ENCODE data around the gene PIP5K1C.
A peak's percentile ranks its signal among the peaks of the same experiment; 100 is the strongest.

PIP5K1C gene, protein sequence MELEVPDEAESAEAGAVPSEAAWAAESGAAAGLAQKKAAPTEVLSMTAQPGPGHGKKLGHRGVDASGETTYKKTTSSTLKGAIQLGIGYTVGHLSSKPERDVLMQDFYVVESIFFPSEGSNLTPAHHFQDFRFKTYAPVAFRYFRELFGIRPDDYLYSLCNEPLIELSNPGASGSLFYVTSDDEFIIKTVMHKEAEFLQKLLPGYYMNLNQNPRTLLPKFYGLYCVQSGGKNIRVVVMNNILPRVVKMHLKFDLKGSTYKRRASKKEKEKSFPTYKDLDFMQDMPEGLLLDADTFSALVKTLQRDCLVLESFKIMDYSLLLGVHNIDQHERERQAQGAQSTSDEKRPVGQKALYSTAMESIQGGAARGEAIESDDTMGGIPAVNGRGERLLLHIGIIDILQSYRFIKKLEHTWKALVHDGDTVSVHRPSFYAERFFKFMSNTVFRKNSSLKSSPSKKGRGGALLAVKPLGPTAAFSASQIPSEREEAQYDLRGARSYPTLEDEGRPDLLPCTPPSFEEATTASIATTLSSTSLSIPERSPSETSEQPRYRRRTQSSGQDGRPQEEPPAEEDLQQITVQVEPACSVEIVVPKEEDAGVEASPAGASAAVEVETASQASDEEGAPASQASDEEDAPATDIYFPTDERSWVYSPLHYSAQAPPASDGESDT

DNA sequence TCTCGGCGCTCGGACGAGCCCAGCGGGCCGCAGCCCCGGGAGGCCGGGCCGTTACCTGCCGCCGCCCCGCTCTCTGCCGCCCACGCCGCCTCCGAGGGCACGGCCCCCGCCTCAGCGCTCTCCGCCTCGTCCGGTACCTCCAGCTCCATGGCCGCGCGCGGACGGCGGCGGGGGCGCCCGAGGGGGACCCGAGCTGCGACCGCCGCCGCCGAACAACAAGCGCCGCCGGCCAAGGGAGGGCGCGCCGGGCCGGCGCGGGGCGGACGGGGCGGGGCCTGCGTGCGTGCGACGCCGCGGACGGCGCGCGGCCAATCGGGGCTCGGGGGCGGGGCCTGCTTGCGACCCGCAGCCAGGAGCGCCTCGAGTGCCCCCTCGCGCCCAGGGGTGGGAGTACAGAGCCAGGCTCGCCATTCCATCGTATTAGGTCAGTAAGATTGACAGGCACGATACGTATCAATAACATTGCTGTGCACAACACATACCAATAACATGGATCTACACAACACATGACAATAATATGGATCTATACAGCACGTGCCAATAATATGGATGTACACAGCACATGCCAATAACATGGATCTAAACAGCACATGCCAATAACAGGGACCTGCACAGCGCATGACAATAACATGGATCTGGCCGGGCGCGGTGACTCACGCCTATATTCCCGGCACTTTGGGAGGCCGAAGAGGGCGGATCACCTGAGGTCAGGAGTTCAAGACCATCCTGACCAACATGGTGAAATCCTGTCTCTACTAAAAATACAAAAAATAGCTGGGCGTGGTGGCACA, at the start of gene PIP5K1C:
Gene PIP5K1C (minus strand): TSS at position 227 of the 791 bp plus-strand sequence. CDS start 78 bp downstream, at position 149.
- DNase-seq, result peak in 55 of 56 donors; percentile 21 to 93 (median 80)

DNA sequence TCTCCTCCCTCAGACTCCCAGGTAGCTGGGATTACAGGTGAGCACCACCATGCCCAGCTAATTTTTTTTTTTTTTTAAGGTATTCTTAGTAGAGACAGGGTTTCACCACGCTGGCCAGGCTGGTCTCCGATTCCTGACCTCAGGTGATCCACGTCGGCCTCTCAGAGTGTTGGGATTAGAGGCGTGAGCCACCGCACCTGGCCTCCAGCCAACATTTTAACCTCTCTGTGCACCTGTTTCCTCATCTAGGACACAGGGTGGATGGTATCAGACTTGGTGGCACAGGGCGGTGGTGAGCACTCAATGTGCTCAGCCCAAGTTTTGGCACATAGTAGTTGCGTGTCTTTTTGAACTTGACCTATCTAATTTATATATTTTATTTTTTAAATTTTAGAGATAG, 48.7 kb upstream of the PIP5K1C start:
- no peak for DNase-seq

DNA sequence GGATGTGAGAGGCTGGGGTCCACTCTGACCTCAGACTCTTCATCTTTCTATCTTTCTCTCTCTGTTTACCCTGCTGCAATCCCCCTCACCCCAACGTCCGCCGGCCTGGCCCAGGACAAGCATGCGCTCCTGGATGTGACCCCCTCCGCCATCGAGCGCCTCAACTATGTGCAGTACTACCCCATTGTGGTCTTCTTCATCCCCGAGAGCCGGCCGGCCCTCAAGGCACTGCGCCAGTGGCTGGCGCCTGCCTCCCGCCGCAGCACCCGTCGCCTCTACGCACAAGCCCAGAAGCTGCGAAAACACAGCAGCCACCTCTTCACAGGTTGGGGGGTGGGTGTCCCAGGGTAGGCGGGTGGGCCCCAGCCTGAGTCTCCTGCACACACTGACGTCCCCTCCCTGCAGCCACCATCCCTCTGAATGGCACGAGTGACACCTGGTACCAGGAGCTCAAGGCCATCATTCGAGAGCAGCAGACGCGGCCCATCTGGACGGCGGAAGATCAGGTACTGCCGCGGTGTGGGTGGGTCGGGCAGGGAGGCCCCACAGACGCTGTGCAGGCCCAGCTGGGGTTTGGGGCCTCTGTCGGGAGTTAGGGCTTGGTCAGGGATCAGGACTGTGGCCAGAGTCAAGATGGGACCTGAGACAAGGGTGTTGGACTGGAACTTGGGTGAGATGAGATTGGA, 46.2 kb upstream of the PIP5K1C start:
- no peak for DNase-seq

DNA sequence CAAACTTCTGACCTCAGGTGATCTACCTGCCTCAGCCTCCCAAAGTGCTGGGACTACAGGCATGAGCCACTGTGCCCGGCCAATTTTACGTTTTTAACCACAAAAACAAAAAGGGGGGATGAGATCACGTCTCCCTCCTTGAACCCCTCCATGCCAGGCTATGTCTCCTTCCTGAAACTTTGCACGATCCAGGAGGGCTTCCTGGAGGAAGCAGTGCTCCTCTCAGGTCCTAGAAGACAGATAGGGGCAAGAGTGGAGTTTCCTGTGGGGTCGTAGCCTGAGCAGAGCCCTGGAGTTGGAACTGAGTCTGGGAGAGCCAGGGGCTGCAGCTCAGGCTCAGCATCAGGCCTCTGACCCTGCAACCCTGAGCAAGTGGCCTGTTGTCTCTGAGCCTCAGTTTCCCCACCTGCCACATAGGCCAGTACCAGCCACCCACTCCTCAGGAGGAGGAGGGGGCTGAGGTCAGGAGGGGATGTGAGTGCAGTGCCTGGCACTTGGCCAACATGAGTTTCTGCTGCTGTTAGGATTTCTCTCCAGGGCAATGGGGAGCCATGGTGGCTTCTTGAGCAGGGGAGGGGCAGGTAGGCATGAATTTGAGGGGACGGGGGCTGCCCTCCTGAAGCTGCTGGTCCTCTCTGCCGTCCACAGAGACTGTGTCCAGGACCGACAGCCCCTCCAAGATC, 45.2 kb upstream of the PIP5K1C start:
- no peak for DNase-seq

DNA sequence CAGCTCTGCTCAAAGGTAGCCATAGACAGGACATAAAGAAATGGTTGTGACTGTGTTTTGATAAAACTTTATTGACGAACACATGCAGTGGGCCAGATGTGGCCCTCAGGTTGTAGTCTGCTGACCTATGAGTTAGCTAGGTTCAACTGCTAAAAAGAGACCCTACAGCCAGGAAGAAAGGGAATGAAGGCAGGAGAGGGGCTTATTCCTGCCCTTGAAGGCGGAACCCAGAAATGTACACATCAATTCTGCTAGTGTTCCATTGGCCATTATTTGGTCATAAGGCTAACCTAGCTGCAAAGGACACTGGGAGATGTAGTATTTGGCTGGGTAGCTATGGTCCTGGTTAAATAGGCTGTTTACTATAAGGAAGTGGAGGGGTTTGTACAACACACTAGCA, 43.2 kb upstream of the PIP5K1C start:
- DNase-seq, result no peak

DNA sequence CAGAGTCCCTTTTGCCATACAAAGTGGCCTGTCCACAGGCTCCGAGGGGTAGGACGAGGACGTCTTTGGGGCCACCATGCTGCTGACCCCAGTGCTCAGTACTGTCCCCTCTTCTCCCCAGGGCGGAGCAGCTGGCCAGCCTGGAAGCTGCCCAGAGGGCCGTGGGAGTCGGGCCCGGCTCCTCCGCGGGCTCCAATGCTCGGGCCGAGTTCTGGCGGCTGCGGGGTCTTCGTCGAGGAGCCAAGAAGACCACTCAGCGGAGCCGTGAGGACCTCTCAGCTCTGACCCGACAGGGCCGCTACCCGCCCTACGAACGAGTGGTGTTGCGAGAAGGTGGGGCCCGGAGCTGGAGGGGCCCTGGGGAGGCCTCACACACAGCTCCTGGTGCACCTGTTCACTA, 40.2 kb upstream of the PIP5K1C start:
- DNase-seq, result no peak

DNA sequence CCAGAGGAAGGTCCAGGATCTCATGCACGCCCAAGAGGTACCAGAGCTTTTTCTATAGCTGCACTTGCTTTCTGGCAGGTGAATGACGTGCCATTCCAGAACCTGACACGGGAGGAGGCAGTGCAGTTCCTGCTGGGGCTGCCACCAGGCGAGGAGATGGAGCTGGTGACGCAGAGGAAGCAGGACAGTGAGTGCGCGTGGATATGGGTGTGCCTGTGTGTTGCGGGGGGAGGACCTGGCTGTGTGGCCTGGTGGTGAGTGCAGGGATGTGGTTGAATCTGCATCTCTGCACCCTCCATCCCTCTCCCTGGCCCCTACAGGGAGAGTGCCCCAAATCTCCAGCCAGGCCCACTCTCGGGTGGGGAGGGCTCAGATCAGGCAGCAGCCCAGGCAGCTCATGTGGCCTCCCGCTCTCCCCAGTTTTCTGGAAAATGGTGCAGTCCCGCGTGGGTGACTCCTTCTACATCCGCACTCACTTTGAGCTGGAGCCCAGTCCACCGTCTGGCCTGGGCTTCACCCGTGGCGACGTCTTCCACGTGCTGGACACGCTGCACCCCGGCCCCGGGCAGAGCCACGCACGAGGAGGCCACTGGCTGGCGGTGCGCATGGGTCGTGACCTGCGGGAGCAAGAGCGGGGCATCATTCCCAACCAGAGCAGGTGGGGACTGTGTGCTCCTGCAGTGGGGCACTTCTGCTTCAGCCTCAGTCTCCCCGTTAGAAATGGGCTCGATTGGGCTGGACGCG, 38.4 kb upstream of the PIP5K1C start:
- no peak for DNase-seq

DNA sequence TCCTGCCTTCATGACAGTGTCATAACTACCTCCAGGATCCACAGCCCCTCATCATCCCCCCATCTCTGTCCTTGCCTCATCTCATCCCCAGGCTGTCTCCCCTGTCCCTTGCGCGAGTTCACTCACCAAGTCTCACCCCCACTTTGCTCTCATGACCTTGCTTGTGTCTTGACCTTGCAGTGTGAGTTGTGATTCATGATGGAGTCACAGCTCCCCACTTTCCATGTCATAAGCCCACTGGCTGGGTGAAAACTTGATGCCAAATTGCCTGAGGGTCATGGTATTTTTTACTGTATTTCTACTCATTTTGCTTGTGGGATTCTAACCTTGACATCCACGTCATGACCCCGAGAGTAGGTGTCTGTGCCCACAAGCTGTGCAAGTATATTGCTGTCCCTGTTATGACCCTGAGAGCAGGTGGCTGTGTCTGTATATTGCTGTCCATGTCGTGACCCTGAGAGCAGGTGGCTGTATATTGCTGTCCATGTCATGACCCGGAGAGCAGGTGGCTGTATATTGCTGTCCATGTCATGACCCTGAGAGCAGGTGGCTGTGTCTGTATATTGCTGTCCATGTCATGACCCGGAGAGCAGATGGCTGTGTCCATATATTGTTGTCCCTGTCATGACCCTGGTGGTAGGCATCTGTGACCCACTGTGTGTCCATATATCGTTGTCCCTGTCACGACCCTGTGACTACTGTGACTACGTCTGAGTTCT, 37.4 kb upstream of the PIP5K1C start:
- DNase-seq, result no peak

DNA sequence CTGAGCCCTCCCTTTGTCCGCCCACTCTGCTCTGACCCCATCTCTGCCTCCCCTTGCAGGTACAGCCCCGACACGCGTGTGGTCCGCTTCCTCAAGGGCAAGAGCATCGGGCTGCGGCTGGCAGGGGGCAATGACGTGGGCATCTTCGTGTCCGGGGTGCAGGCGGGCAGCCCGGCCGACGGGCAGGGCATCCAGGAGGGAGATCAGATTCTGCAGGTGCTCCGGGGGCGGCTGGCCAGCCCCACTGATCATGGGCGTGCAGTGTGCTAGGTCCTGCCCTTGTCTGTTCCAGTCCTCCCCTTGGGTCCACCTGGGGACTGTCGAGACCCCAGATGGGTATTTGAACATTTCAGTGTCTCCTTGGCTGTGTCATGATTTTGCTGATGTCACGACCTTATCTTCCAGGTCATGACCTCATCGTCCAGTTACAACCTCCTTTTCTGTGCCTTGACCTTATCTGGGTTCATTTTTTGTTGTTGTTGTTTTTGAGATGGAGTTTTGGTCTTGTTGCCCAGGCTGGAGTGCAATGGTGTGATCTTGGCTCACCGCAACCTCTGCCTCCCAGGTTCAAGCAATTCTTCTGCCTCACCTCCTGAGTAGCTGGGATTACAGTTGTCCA, 35.9 kb upstream of the PIP5K1C start:
- no peak for DNase-seq

DNA sequence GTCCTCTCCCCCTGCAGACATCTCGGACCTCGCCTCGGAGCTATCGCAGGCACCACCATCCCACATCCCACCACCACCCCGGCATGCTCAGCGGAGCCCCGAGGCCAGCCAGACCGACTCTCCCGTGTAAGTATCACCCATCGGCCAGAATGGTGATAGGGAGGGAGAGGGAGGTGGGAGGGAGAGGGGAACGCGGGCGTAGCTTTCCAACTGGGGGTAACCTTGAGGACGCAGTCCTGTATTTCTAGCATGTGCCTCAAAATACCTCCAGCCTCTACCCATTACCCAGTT, 34.0 kb upstream of the PIP5K1C start:
- DNase-seq, result no peak

DNA sequence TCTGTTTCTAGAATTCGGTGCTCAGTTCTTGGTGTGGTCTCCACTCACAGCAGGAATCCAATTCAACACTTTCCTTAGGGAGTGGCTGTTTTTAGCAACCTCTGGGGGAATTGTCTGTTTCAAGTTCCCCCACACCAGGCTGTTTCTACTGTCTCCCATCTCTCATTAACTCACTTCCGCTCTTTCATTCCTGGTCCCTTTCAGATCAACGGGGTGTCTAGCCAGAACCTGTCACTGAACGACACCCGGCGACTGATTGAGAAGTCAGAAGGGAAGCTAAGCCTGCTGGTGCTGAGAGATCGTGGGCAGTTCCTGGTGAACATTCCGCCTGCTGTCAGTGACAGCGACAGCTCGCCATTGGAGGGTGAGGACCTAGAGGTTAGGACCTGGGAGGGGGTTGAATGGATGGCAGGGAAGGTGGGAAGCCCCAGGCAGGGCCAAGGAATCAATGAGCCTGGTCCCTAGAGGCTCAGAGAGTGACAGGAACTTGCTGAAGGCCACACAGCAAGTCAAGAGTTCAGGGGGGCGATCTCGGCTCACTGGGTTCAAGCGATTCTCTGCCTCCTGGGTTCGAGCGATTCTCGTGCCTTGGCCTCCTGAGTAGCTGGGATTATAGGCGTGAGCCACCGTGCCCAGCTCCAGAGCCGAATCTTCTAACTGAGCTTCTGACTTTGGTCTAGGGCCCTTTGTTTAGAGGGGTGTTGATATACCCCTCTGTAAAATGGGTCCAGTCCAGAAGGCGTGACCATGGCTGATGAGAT, 33.5 kb upstream of the PIP5K1C start:
- DNase-seq, result no peak

DNA sequence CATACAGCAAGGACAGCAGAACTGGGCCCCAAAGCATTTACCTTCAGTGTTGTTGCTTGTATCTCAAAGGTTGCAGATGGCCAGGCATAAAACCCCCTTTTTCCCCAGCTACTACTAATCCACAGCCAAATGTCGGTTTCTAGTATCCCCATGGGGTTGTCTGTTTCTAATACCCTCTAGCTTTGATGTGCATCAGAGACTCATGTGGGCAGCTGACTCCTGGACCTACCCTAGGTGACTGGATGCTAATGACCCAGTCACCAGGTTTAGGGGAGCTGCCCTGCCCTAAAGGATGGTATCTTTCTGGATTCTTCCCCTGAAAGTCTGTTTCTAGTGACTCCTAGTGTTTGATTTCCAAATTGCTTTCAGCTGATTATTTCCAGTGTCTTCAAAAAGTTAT, 31.8 kb upstream of the PIP5K1C start:
- no peak for DNase-seq

DNA sequence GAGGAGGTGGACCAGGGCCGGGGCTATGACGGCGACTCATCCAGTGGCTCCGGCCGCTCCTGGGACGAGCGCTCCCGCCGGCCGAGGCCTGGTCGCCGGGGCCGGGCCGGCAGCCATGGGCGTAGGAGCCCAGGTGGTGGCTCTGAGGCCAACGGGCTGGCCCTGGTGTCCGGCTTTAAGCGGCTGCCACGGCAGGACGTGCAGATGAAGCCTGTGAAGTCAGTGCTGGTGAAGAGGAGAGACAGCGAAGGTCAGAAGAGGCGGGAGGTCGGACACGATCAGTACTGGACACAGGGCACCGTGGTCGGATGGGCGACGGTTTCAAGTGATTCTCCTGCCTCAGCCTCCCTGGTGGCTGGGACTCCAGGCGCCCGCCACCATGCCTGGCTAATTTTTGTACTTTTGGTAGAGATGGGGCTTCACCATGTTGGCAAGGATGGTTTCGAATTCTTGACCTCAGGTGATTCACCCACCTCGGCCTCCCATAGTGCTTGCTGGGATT, 30.2 kb upstream of the PIP5K1C start:
- DNase-seq, result no peak

DNA sequence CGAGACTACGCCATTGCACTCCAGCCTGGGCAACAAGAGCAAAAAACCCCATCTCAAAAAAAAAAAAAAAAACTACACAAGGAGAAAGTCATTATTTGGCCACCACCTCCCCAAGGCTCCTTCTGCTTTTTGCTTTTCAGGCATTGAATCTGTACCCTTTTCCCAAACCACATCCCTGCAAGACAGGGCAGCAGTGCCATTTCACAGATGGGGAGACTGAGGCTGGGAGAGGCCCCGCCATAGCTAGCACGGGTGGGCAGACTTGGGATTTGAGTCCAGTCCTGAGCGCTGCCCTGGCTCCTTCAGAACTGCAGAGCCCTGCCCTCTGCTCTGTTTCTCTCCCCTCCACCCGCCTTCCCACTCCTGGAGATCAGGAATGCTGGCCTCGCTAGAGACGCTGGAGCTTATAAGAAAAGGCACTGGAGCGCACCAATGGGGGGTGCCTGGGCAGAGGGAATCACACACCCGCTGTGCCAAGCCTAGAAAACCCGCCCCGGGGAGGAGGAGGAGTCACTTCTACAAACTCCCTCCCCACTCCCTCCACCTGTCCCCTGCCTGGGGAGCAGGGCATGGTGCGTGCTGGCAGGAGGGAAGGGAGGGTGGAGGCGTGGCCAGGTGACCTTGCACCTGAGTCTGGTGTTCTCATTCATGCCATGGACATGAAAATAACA, 25.5 kb upstream of the PIP5K1C start:
- DNase-seq, result no peak

DNA sequence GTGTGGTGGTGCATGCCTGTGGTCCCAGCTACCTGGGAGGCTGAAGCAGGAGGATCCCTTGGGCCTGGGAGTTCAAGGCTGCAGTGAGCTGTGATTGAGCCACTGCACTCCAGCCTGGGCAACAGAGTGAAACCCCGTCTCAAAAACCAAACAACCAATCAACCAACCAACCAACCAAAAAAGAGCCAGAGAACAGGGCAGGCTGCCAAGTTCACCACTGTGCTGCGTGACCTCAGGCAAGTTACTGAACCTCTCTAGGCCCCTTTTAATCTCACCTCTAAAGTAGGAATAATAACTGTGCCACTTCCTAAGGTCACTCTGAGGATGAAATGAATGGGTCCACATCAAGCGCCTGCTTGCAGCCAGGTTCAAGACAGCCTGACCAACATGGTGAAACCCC, 24.9 kb upstream of the PIP5K1C start:
- no peak for DNase-seq

DNA sequence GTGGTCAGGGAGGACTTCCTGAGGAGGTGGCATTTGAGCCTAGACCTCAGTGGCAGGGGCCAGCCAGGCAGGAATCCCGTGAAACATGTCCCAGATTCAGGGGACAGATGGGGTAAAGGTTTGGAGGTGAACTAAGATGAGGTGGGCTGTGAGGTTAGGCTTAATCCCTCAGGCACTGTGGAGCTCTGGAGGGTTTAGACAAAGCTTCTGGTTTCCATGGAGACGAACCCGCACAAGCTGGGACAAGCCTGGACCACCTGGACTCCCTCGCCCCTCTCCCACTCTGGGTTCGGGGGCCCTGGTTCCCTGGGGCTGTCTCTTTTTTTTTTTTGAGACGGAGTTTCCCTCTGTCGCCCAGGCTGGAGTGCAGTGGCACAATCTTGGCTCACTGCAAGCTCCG, 23.6 kb upstream of the PIP5K1C start:
- no peak for DNase-seq

DNA sequence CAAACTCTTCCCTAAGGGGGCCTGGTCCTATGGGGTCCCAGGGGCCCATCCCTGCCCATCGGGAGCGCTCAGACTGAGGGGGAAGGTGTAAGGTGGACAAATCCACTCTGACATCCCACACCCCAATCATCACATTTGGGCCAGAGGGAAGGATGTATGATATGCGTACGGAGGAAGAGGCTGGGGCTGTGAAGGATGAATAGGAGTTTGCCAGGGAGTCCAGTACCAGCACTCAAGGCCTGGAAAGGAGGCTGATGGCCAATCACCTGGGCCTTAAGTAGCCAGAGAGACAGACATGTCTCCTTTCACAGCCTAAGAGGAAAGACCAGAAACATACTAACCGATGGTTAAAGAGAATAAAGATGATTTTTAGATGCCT, 22.8 kb upstream of the PIP5K1C start:
- no peak for DNase-seq

Measured in nucleus accumbens (tissue), 56 donors.